Upper lobe of left lung (tissue), 6 donors: ENCODE results near the gene PXDN. TPM values are rescaled to one million over a fixed set of nuclear protein-coding genes. Genes with fewer than 3 reads are reported as not detected.

Source experiments
- ATAC-seq, 2 donors: fragments of 200-7000 bp; cut with Tn5 transposase; one replicate each; pipeline ENCODE4 v1.9.1; 2022; ENCODE audit warnings: mild to moderate bottlenecking in 2 of 2, moderate library complexity in 2 of 2; ENCODE audit not compliant: low FRiP score in 2 of 2
- DNase-seq, 2 donors: peaks; one replicate each; pipeline ENCODE4 v3.0.0-alpha.2; 2019 to 2020
- H3K27ac ChIP-seq, 4 donors: fragments of 200-600 bp; sonication (generic); one replicate each; pipeline ENCODE4 v1.5.1; 2016 to 2019
- H3K27me3 ChIP-seq, 4 donors: fragments of 200-600 bp; sonication (generic); one replicate each; pipeline ENCODE4 v1.5.1; 2017 to 2019
- H3K36me3 ChIP-seq, 4 donors: fragments of 200-600 bp; sonication (generic); one replicate each; pipeline ENCODE4 v1.5.1; 2016 to 2019
- H3K4me1 ChIP-seq, 4 donors: fragments of 200-600 bp; sonication (generic); one replicate each; pipeline ENCODE4 v1.5.1; 2018 to 2019
- H3K4me3 ChIP-seq, 4 donors: fragments of 200-600 bp; sonication (generic); one replicate each; pipeline ENCODE4 v1.5.1; 2017 to 2019; ENCODE audit warnings: mild to moderate bottlenecking in 2 of 4, moderate library complexity in 1 of 4
- H3K9me3 ChIP-seq, 4 donors: fragments of 200-600 bp; sonication (generic); one replicate each; pipeline ENCODE4 v1.5.1; 2018 to 2019
- CTCF ChIP-seq, 6 experiments: fragments of 450-650 bp in 4 of 6; fragments of 200-600 bp in 2 of 6; sonication (generic) in 2 of 6; IDR thresholded peaks; one replicate each; pipeline ENCODE4 v1.5.1; 2016 to 2019; ENCODE audit warnings: antibody characterized with exemption in 6 of 6
- EP300 ChIP-seq, 4 donors: sonication (generic); formaldehyde crosslinking; IDR thresholded peaks; one replicate each; pipeline ENCODE4 v1.5.1; 2017; ENCODE audit warnings: antibody characterized with exemption in 4 of 4, control low read depth in 2 of 4
- POLR2A ChIP-seq, 4 donors: fragments of 450-650 bp; IDR thresholded peaks; one replicate each; pipeline ENCODE4 v1.5.1; 2016 to 2017; ENCODE audit warnings: antibody characterized with exemption in 4 of 4, mild to moderate bottlenecking in 2 of 4
- POLR2AphosphoS5 ChIP-seq, 2 donors: sonication (generic); formaldehyde crosslinking; IDR thresholded peaks; one replicate each; pipeline ENCODE4 v1.5.1; 2017; ENCODE audit warnings: antibody characterized with exemption in 2 of 2
- WGBS, 2 donors: methylation state at CpG; one replicate each; pipeline ENCODE4 v1.1.5; 2017 to 2018; 5-methylcytosine and 5-hydroxymethylcytosine counted together
- total RNA-seq, 6 donors: library from RNA; depleted of rRNA in 4 of 6; stranded (reverse); fragments of >200 nt in 4 of 6; gene quantifications; one replicate each; pipeline versions ENCODE4 v1.1.0 to v1.2.1, GENCODE V29; 2016 to 2021
- donor health status: DM: no; HTN: no; CAD: no; lungs with moderate emphysema.
- donor health status: DM: no; HTN: yes; CAD: no; lungs with severe emphysema.

The PXDN gene
- total RNA-seq, 6 donors from 2014 or later = 20.8 to 65.6 (median 38.5) TPM

- peaks cover 0 to 8% (median 6%) of the 10 kb centered on the region in 4 donors for H3K4me1 ChIP-seq
- no peaks in the 10 kb centered on the region for H3K27me3 ChIP-seq
- peaks cover 0 to 92% (median 31%) of the 10 kb centered on the region in 4 donors for H3K36me3 ChIP-seq
- TF ChIP-seq CTCF (IDR thresholded peaks at IDR 0.05) (no peak), EP300 (IDR thresholded peaks at IDR 0.05) (no peak), POLR2A (IDR thresholded peaks at IDR 0.05) (no peak), POLR2AphosphoS5 (IDR thresholded peaks at IDR 0.05) (no peak)
- ATAC-seq (no peak), DNase-seq (peak in 1 of 2 donors; percentile 65)
- WGBS, 2 donors = 90 to 92% methylated on average over 33 of the region's 33 CpGs
- H3K4me3 ChIP-seq = no peak overlapping the region
- H3K27ac ChIP-seq = no peak overlapping the region
- no peaks in the 10 kb centered on the region for H3K9me3 ChIP-seq
Observed at GRCh38 chr2:1676913-1677820, 67.1 kb downstream of the PXDN start.

- H3K4me1 ChIP-seq = peaks cover 0 to 3% (median under 1%) of the 10 kb centered on the region in 4 donors
- no peaks in the 10 kb centered on the region for H3K9me3 ChIP-seq
- no peaks in the 10 kb centered on the region for H3K27me3 ChIP-seq
- H3K36me3 ChIP-seq = peaks cover 0 to 92% (median 31%) of the 10 kb centered on the region in 4 donors
- no peak overlapping the region for H3K27ac ChIP-seq
- ATAC-seq (no peak), DNase-seq (peak; percentile 14 to 67)
- 87 to 91% methylated on average over 16 to 26 of the region's 26 CpGs for WGBS, 2 donors
- no peak overlapping the region for H3K4me3 ChIP-seq
- no peak for TF ChIP-seq EP300 (IDR thresholded peaks at IDR 0.05)
- TF ChIP-seq CTCF (IDR thresholded peaks at IDR 0.05) = no peak
- no peak for TF ChIP-seq POLR2A (IDR thresholded peaks at IDR 0.05)
- TF ChIP-seq POLR2AphosphoS5 (IDR thresholded peaks at IDR 0.05) = no peak
Observed at GRCh38 chr2:1676091-1676912, 68.0 kb downstream of the PXDN start.

GRCh38 chr2:1675633-1676032 is 68.7 kb downstream of the PXDN start:
- H3K4me1 ChIP-seq = no peaks in the 10 kb centered on the region
- H3K4me3 ChIP-seq = no peak overlapping the region
- H3K36me3 ChIP-seq = peaks cover 0 to 91% (median 31%) of the 10 kb centered on the region in 4 donors
- TF ChIP-seq EP300 (IDR thresholded peaks at IDR 0.05) (no peak), POLR2A (IDR thresholded peaks at IDR 0.05) (no peak), POLR2AphosphoS5 (IDR thresholded peaks at IDR 0.05) (no peak), CTCF (IDR thresholded peaks at IDR 0.05) (no peak)
- no peaks in the 10 kb centered on the region for H3K9me3 ChIP-seq
- H3K27me3 ChIP-seq = no peaks in the 10 kb centered on the region
- WGBS, 2 donors = 79 to 87% methylated on average over 4 to 8 of the region's 8 CpGs
- no peak overlapping the region for H3K27ac ChIP-seq
- peak in 1 of 2 donors; percentile 89 for ATAC-seq
- DNase-seq = peak in 1 of 2 donors; percentile 21

- DNase-seq = peak in 1 of 2 donors; percentile 16
- 86 to 94% methylated on average over 16 to 18 of the region's 18 CpGs for WGBS, 2 donors
- peaks cover 0 to 83% (median 31%) of the 10 kb centered on the region in 4 donors for H3K36me3 ChIP-seq
- no peaks in the 10 kb centered on the region for H3K4me1 ChIP-seq
- no peaks in the 10 kb centered on the region for H3K27me3 ChIP-seq
- TF ChIP-seq EP300 (IDR thresholded peaks at IDR 0.05) (no peak), CTCF (IDR thresholded peaks at IDR 0.05) (no peak), POLR2A (IDR thresholded peaks at IDR 0.05) (no peak), POLR2AphosphoS5 (IDR thresholded peaks at IDR 0.05) (no peak)
- no peaks in the 10 kb centered on the region for H3K9me3 ChIP-seq
- no peak overlapping the region for H3K27ac ChIP-seq
- no peak for ATAC-seq
- H3K4me3 ChIP-seq = no peak overlapping the region
Observed at GRCh38 chr2:1674766-1675397, 69.4 kb downstream of the PXDN start.
